ENCODE results near the gene PSMA6. TPM values are rescaled to one million over a fixed set of nuclear protein-coding genes. Genes with fewer than 3 reads are reported as not detected.

Gene PSMA6
- total RNA-seq, 1 donor from 2014 or later, result 137 TPM

DNA sequence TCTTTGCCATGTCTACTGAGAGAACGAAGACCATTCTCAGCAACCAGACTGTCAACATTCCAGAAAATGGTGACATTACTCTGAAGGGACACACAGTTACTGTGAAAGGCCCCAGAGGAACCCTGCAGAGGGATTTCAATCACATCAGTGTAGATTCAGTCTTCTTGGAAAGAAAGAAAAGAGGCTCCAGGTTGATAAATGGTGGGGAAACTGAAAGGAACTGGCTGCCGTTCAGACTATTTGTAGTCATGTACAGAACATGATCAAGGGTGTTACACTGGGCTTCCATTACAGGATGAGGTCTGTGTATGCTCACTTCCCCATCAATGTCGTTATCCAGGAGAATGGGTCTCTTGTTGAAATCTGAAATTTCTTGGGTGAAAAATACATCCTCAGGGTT, 29.7 kb upstream of the PSMA6 start:
- TF ChIP-seq, protein P1, sequence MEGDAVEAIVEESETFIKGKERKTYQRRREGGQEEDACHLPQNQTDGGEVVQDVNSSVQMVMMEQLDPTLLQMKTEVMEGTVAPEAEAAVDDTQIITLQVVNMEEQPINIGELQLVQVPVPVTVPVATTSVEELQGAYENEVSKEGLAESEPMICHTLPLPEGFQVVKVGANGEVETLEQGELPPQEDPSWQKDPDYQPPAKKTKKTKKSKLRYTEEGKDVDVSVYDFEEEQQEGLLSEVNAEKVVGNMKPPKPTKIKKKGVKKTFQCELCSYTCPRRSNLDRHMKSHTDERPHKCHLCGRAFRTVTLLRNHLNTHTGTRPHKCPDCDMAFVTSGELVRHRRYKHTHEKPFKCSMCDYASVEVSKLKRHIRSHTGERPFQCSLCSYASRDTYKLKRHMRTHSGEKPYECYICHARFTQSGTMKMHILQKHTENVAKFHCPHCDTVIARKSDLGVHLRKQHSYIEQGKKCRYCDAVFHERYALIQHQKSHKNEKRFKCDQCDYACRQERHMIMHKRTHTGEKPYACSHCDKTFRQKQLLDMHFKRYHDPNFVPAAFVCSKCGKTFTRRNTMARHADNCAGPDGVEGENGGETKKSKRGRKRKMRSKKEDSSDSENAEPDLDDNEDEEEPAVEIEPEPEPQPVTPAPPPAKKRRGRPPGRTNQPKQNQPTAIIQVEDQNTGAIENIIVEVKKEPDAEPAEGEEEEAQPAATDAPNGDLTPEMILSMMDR (IDR thresholded peaks at IDR 0.05), result no peak
- Mint-ChIP-seq H3K36me3 (ENCODE audit: low read depth) (peaks cover 12% of the 10 kb centered on the region), H3K4me1 (ENCODE audit: low read depth) (peaks cover 7% of the 10 kb centered on the region), H3K4me3 (ENCODE audit: unreplicated experiment) (no peak overlapping the region), H3K27me3 (ENCODE audit: low read depth) (no peaks in the 10 kb centered on the region), H3K27ac (ENCODE audit: unreplicated experiment) (no peak overlapping the region), H3K9me3 (ENCODE audit: low read depth) (peaks cover 3% of the 10 kb centered on the region)
- DNase-seq (ENCODE audit: low spot score), result no peak

- Mint-ChIP-seq H3K4me1 (ENCODE audit: low read depth) (no peaks in the 10 kb centered on the region), H3K27me3 (ENCODE audit: low read depth) (no peaks in the 10 kb centered on the region), H3K9me3 (ENCODE audit: low read depth) (no peaks in the 10 kb centered on the region), H3K4me3 (ENCODE audit: unreplicated experiment) (no peak overlapping the region), H3K27ac (ENCODE audit: unreplicated experiment) (no peak overlapping the region), H3K36me3 (ENCODE audit: low read depth) (peaks cover 13% of the 10 kb centered on the region)
- TF ChIP-seq, protein P1 (IDR thresholded peaks at IDR 0.05), result no peak
- no peak for DNase-seq (ENCODE audit: low spot score)
Measured at GRCh38 chr14:35268946-35269345, 23.2 kb upstream of the PSMA6 start.

DNA sequence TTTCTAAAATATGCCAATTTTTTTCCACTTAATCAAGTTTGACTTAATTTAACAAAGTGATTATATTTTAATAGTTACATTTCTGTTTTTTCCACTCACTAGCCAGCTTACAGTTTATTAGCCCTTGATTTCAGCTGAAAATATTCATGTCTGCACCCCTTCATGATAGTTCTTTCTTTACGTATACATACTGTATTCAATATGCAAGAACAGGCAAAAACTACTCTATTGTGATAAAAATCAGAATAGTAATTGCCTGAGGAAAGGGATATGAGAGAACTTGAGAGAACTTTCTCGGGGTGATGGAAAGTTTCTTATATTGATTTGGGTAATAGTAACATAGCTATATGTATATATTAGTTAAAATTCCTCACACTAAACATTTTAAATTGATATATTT, 17.4 kb upstream of the PSMA6 start:
- no peak for DNase-seq (ENCODE audit: low spot score)
- Mint-ChIP-seq H3K27ac (ENCODE audit: unreplicated experiment) (no peak overlapping the region), H3K9me3 (ENCODE audit: low read depth) (no peaks in the 10 kb centered on the region), H3K4me3 (ENCODE audit: unreplicated experiment) (no peak overlapping the region), H3K36me3 (ENCODE audit: low read depth) (peaks cover 16% of the 10 kb centered on the region), H3K27me3 (ENCODE audit: low read depth) (no peaks in the 10 kb centered on the region), H3K4me1 (ENCODE audit: low read depth) (no peaks in the 10 kb centered on the region)
- TF ChIP-seq, protein P1 (IDR thresholded peaks at IDR 0.05), result no peak

DNA sequence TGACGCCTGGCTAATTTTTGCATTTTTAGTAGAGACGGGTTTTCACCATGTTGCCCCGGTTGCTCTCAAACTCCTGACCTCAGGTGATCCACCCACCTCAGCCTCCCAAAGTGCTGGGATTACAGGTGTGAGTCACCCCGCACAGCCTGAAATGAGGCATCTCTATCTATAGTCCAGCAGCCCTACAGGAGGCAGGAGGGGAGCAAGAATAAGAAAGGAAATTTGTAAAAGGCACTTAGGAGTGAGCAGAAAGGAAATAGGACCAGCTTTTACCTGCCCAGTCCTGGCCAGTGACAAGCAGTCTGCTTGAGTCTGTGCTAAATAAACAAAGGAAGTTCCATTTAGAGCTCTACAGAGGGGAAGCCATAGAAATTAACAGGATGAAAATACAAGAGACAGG, 15.0 kb upstream of the PSMA6 start:
- H3K4me3 Mint-ChIP-seq (ENCODE audit: unreplicated experiment), result no peak overlapping the region
- TF ChIP-seq, protein P1 (IDR thresholded peaks at IDR 0.05), result no peak
- no peak overlapping the region for H3K27ac Mint-ChIP-seq (ENCODE audit: unreplicated experiment)
- no peaks in the 10 kb centered on the region for H3K9me3 Mint-ChIP-seq (ENCODE audit: low read depth)
- DNase-seq (ENCODE audit: low spot score), result no peak
- H3K27me3 Mint-ChIP-seq (ENCODE audit: low read depth), result no peaks in the 10 kb centered on the region
- H3K4me1 Mint-ChIP-seq (ENCODE audit: low read depth), result no peaks in the 10 kb centered on the region
- peaks cover 25% of the 10 kb centered on the region for H3K36me3 Mint-ChIP-seq (ENCODE audit: low read depth)

DNA sequence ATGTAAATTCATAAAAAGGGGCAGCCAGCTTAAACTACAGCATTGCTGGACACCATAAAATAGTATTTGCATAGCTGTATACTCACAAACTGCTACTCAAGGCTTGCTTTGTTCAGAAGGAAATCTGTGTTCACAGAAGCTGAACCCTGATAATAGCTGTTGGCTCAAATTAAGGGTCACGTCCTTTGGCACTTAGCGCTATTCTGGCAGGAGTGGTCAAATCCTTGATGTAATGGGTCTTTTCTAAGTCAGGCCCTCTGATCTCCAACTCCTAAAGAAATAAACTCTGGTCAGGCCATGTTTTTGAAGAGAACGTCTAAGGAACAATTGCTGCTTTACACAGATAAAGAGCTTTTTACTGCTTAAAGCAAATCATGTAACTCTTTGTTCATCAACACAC, 12.8 kb upstream of the PSMA6 start:
- DNase-seq (ENCODE audit: low spot score), result no peak
- Mint-ChIP-seq H3K27ac (ENCODE audit: unreplicated experiment) (no peak overlapping the region), H3K9me3 (ENCODE audit: low read depth) (no peaks in the 10 kb centered on the region), H3K4me1 (ENCODE audit: low read depth) (no peaks in the 10 kb centered on the region), H3K27me3 (ENCODE audit: low read depth) (no peaks in the 10 kb centered on the region), H3K36me3 (ENCODE audit: low read depth) (peaks cover 21% of the 10 kb centered on the region), H3K4me3 (ENCODE audit: unreplicated experiment) (no peak overlapping the region)
- TF ChIP-seq, protein P1 (IDR thresholded peaks at IDR 0.05), result no peak
